Stimulated activated CD4-positive, alpha-beta T cell treated with anti-CD3 and anti-CD28 coated beads, TNF-alpha, amount 100 ng/mL, for 48 hours (primary cell): ENCODE results near the gene CCDC74B.
"Not testable (repeated sequence)": the region's sequence is repeated elsewhere in the genome, so short reads cannot be mapped to it uniquely, and the experiment has no call there.

Experiments
- DNase-seq, 3 donors: peaks; one replicate each; pipeline ENCODE4 v3.0.0-alpha.2; 2020; ENCODE audit warnings: low read depth in 3 of 3

The CCDC74B gene

DNA sequence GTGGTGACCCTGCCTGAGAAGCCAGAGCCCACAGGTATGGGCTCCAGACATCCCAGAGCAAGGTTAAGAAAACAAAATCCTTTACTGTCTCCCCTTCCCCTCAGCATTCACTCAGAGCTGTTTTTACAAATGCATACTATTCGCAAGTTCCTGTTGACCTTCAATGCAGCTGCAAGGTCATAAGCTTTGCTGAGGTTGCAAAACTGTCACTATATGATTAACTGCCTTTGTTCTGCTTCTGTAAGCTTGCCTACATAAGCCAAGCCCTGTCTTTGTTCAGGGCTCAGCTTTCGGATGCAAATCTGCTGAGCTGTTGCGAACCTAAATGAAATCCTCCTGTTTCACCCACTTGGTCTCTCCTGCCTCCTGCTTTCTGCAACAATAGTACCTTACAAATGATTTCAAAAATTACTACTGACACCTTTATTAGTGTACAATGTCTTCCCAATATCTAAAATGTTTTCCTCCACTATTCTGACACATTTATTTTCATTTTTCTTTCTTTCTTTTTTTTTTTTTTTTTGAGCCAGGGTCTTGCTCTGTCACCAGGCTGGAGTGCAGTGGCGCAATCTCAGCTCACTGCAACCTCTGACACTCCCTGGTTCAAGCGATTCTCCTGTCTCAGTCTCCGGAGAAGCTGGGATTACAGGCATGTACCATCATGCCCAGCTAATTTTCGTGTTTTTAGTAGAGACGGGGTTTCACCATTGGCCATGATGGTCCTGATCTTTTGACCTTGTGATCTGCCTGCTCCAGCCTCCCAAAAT lies 42.1 kb downstream of the CCDC74B start:
- not testable (repeated sequence) for DNase-seq
